IMR-90 (cell line): Measurements from ENCODE around the gene INHA. TPM values are rescaled to one million over a fixed set of nuclear protein-coding genes. Genes with fewer than 3 reads are reported as not detected.

Source experiments
- ATAC-seq: fragments of 200-7000 bp; cut with Tn5 transposase; 2 replicates; pipeline ENCODE4 v1.9.1; 2020; ENCODE audit warnings: low read depth, mild to moderate bottlenecking, moderate library complexity
- BruUV-seq: library from RNA; stranded (reverse); fragments of 400-500 nt; replicated peaks from 2 replicates; lab custom pipeline; 2021; lab: Mats Ljungman, UMichigan
- CTCF ChIA-PET: fragments of 300-600 bp; formaldehyde crosslinking; extraction: SDS; loops from one replicate; lab custom pipeline; 2021; ENCODE audit warnings: antibody characterized with exemption; lab: Yijun Ruan, JAX
- POLR2A ChIA-PET: fragments of 300-600 bp; sonication (Branson Sonifier 250); formaldehyde crosslinking; loops from one replicate; lab custom pipeline; 2022; ENCODE audit warnings: antibody characterized with exemption; ENCODE audit not compliant: unreplicated experiment; lab: Charles Lee
- DNase-seq: peaks from one replicate; pipeline ENCODE4 v3.0.0; 2013
- H2AFZ ChIP-seq: replicated peaks from 2 replicates; pipeline ENCODE3; 2013; ENCODE audit warnings: low read length, mild to moderate bottlenecking; ENCODE audit not compliant: poor library complexity
- H2AK5ac ChIP-seq: 2 replicates; pipeline ENCODE4 v1.6.1; 2013; ENCODE audit warnings: low read depth, low read length, inconsistent platforms
- H2AK9ac ChIP-seq: replicated peaks from 2 replicates; pipeline ENCODE3; 2013; ENCODE audit warnings: mild to moderate bottlenecking, low read depth, low read length, moderate library complexity; ENCODE audit not compliant: poor library complexity
- H2BK120ac ChIP-seq: 2 replicates; pipeline ENCODE4 v1.6.1; 2013; ENCODE audit warnings: low read depth, low read length, inconsistent platforms
- H2BK15ac ChIP-seq: 3 replicates; pipeline ENCODE4 v1.6.1; 2013; ENCODE audit warnings: low read depth, low read length, inconsistent platforms
- H2BK20ac ChIP-seq: 2 replicates; pipeline ENCODE4 v1.6.1; 2013; ENCODE audit warnings: low read depth, mild to moderate bottlenecking, inconsistent platforms, low read length, moderate library complexity
- H2BK5ac ChIP-seq: 2 replicates; pipeline ENCODE4 v1.6.1; 2013; ENCODE audit warnings: mild to moderate bottlenecking, low read depth, low read length, inconsistent platforms; ENCODE audit not compliant: poor library complexity, severe bottlenecking
- H3K14ac ChIP-seq: replicated peaks from 2 replicates; pipeline ENCODE4 v1.6.1; 2013; ENCODE audit warnings: low read depth, low read length, inconsistent platforms
- H3K18ac ChIP-seq: 2 replicates; pipeline ENCODE4 v1.6.1; 2013; ENCODE audit warnings: low read depth, low read length, control low read depth
- H3K23ac ChIP-seq: 2 replicates; pipeline ENCODE4 v1.6.1; 2013; ENCODE audit warnings: low read depth, low read length, inconsistent platforms
- H3K27ac ChIP-seq: 2 replicates; pipeline ENCODE4 v1.5.1; 2013; ENCODE audit warnings: mild to moderate bottlenecking, control low read depth, low read length; ENCODE audit not compliant: insufficient read depth
- H3K27me3 ChIP-seq: 2 replicates; pipeline ENCODE4 v1.6.1; 2013; ENCODE audit warnings: low read length; ENCODE audit not compliant: control insufficient read depth, insufficient read depth
- H3K36me3 ChIP-seq: 2 replicates; pipeline ENCODE4 v1.6.1; 2013; ENCODE audit warnings: low read length, mixed read lengths; ENCODE audit not compliant: control insufficient read depth, insufficient read depth
- H3K4ac ChIP-seq: 2 replicates; pipeline ENCODE4 v1.6.1; 2013; ENCODE audit warnings: low read depth, low read length, inconsistent platforms
- H3K4me1 ChIP-seq: 2 replicates; pipeline ENCODE4 v1.6.1; 2013; ENCODE audit warnings: low read length, mixed read lengths; ENCODE audit not compliant: control insufficient read depth, insufficient read depth
- H3K4me2 ChIP-seq: 2 replicates; pipeline ENCODE4 v1.6.1; 2013; ENCODE audit warnings: low read depth, mild to moderate bottlenecking, control low read depth, low read length, moderate library complexity
- H3K4me3 ChIP-seq: 2 replicates; pipeline ENCODE4 v1.5.1; 2013; ENCODE audit warnings: low read depth, mild to moderate bottlenecking, control low read depth, low read length, moderate library complexity; ENCODE audit not compliant: insufficient read depth
- H3K56ac ChIP-seq: 2 replicates; pipeline ENCODE4 v1.6.1; 2013; ENCODE audit warnings: low read length, inconsistent platforms; ENCODE audit not compliant: insufficient read depth; ENCODE audit errors: extremely low read depth
- H3K79me1 ChIP-seq, 2 experiments: 2 replicates each; pipeline ENCODE4 v1.6.1; 2013; ENCODE audit warnings: low read length in 2 of 2, inconsistent platforms in 1 of 2, low read depth in 1 of 2
- H3K9ac ChIP-seq: 2 replicates; pipeline ENCODE4 v1.6.1; 2013; ENCODE audit warnings: low read depth, low read length, control low read depth
- H3K9me1 ChIP-seq: 2 replicates; pipeline ENCODE4 v1.6.1; 2013; ENCODE audit warnings: low read length, inconsistent platforms; ENCODE audit not compliant: insufficient read depth
- H3K9me3 ChIP-seq: 2 replicates; pipeline ENCODE4 v1.6.1; 2013; ENCODE audit warnings: low read length; ENCODE audit not compliant: control insufficient read depth, insufficient read depth
- H4K20me1 ChIP-seq: 2 replicates; pipeline ENCODE4 v1.6.1; 2013; ENCODE audit warnings: low read length, inconsistent platforms; ENCODE audit not compliant: insufficient read depth
- H4K5ac ChIP-seq: 2 replicates; pipeline ENCODE4 v1.6.1; 2013; ENCODE audit warnings: mild to moderate bottlenecking, low read depth, low read length, control low read depth
- H4K8ac ChIP-seq, 2 experiments: 2 replicates each; pipeline ENCODE4 v1.6.1; 2013; ENCODE audit warnings: low read depth in 2 of 2, low read length in 2 of 2, control low read depth in 1 of 2, inconsistent platforms in 1 of 2
- H4K91ac ChIP-seq: 2 replicates; pipeline ENCODE4 v1.6.1; 2013; ENCODE audit warnings: low read depth, low read length, inconsistent platforms; ENCODE audit not compliant: insufficient read depth
- CHD1 ChIP-seq: IDR thresholded peaks from 2 replicates; pipeline ENCODE4 v1.6.1; 2012; ENCODE audit warnings: low read depth, low read length, improper control_type of control experiment
- FOS ChIP-seq: fragments of 150-350 bp; IDR thresholded peaks from 2 replicates; pipeline ENCODE4 v1.6.1; 2016; ENCODE audit warnings: low read depth, low read length
- POLR2A ChIP-seq: IDR thresholded peaks from 2 replicates; pipeline ENCODE4 v1.6.1; 2012; ENCODE audit warnings: mild to moderate bottlenecking, low read depth, low read length
- WGBS, 2 experiments: methylation state at CpG; one replicate each; pipeline versions ENCODE4 v1.1.5 to v1.1.7; 2013; ENCODE audit warnings: missing lambda C conversion rate in 2 of 2; ENCODE audit not compliant: insufficient read length in 1 of 2; ENCODE audit errors: extremely low coverage in 2 of 2; 5-methylcytosine and 5-hydroxymethylcytosine counted together
- dilution Hi-C: fragments of 300-500 bp; cut with HindIII; formaldehyde crosslinking; loops from one replicate; pipeline ENCODE4 v1.14.3; 2018; ENCODE audit warnings: low sequenced_read_pairs; ENCODE audit not compliant: unreplicated experiment
- in situ Hi-C: fragments of 300-500 bp; cut with MboI; formaldehyde crosslinking; loops from 3 replicates; pipeline ENCODE4 v1.14.3; 2019; ENCODE audit warnings: low sequenced_read_pairs, inconsistent platforms, mixed read lengths
- intact Hi-C: fragments of 100-400 bp; cut with micrococcal nuclease; formaldehyde crosslinking; loops from 2 replicates; pipeline ENCODE4 v1.10.0; 2022
- polyA plus RNA-seq, 3 experiments: library from polyadenylated mRNA; depleted of rRNA; stranded (reverse); fragments of >200 nt; gene quantifications; 2 replicates each; pipeline ENCODE4 v1.2.3, GENCODE V29; 2012; ENCODE audit warnings: low replicate concordance in 1 of 3
- total RNA-seq: library from RNA; depleted of rRNA; stranded (reverse); fragments of >200 nt; gene quantifications from 2 replicates; pipeline ENCODE4 v1.2.3, GENCODE V29; 2012

Gene INHA
- total and polyA plus RNA-seq, 2 of the 4 experiments (the other 2 are of a cell fraction), result 0.96 TPM; not detected in 1

DNA sequence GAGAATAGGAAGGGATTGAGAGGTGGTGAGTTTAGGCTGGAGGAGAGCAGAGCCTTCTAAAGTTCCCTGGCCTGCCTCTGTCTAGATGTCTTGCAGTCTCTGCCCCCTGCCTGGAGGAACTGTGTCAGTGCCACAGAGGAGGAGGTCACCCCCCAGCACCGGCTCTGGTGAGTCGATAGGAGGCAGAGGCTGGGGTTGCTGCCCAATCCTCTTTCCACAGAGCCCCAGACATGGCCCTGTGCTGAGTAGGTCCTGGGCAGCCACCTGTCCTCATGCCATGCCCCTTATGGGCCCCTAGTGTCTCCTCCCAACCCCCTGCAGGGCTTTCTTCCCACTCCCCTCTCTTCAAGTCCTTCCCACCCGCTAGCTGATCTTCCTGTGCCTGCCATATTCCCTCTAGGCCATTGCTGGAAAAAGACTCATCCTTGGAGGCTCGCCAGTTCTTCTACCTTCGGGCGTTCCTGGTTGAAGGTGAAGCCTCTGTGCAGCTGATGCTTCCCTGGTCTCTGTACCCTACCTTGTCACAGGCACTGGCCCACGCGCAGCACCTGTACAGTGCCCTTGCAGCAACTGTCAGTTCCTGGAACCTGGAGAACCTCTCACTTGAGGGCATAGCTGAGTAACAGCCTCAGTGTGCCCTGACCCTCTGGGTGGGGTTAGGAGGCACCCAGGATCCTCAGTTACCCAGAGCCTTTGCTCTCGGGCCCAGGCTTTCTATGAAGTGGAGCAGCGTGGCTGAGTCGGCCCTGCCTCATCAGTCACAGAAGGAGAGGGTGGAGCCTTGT is 42.2 kb downstream of the INHA start:
- Histone ChIP-seq H3K23ac (no peak overlapping the region), H4K20me1 (no peaks in the 10 kb centered on the region), H2AK9ac (no peak overlapping the region), H3K27ac (no peak overlapping the region), H3K9me1 (no peaks in the 10 kb centered on the region), H3K18ac (no peak overlapping the region), H3K9ac (no peak overlapping the region), H3K79me1 (no peaks in the 10 kb centered on the region), H2AFZ (no peak overlapping the region), H3K4me1 (no peaks in the 10 kb centered on the region), H4K5ac (no peak overlapping the region), H3K27me3 (no peaks in the 10 kb centered on the region), H2BK20ac (no peak overlapping the region), H4K8ac (no peak overlapping the region), H3K4me2 (no peak overlapping the region), H2BK5ac (no peak overlapping the region), H3K56ac (no peak overlapping the region), H3K9me3 (no peaks in the 10 kb centered on the region), H2BK120ac (no peak overlapping the region), H4K91ac (no peak overlapping the region), H3K4me3 (no peak overlapping the region), H3K36me3 (peaks cover 37% of the 10 kb centered on the region), H3K14ac (no peak overlapping the region), H2BK15ac (no peak overlapping the region), H2AK5ac (no peak overlapping the region), H3K4ac (no peak overlapping the region)
- POLR2A ChIA-PET, result no interaction called here
- no peak for ATAC-seq
- TF ChIP-seq FOS, result no peak
- TF ChIP-seq CHD1, result no peak
- no peak for TF ChIP-seq POLR2A
- CTCF ChIA-PET, result no interaction called here
- in situ Hi-C loops, result no loop called here
- WGBS, 2 experiments, result 95% methylated on average over 6 of the region's 11 CpGs; no CpG with 5 or more reads in 1 of the 2 experiments
- intact Hi-C loops, result no loop called here
- DNase-seq, result no peak
- BruUV-seq, result no TSS peak
- dilution Hi-C loops, result no loop called here
